ENCODE results near the gene COL8A2.

COL8A2 gene

GRCh38 chr1:36157115-36157903, 32.3 kb upstream of the COL8A2 start:
- DNase-seq = peak; percentile 35 to 49

DNA sequence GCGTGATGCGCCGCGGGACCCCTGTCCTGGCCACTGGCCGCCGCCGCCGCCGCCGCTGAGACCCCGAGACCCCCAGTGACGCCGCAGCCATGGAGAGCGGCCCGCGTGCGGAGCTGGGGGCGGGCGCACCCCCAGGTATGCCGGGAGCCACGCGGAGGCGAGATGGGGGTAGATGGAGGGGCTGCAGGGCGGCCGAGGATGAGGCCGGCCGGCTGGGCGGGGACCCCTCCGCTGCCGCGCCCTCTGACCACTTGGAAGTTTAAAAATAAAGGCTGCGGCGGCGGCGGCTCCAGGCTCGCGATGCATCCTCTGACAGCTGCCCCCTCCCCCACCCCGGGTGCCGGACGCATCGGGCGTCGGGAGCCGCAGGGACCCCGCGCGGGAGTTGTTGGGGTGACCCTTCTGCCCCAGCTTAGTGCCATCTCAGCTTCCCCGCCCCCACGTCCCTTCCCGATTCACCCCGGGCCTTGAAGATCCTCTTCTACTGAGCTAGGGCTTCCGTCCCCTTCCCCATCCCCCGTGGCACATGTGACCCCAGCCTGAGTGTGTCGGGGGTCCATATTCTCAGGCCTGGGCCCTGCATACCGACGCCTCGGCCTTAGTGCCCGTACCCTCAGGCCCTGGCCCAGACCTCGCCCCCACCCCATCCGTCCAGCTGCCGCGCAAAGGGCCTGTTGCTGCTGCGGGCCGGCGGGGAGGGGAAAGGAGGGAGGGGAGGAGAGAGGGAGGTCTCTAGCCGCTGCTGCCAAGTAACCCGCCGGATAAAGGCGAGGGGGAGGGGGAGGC, 31.5 kb upstream of the COL8A2 start:
- DNase-seq = peak; percentile 79 to 80

- DNase-seq = peak; percentile 92 to 93
Measured at GRCh38 chr1:36155408-36156328, 30.6 kb upstream of the COL8A2 start, which contains the start of gene MAP7D1. MAP7D1 (plus strand) TSS chr1:36156160; CDS start chr1:36156418, 258 bp downstream.

DNA sequence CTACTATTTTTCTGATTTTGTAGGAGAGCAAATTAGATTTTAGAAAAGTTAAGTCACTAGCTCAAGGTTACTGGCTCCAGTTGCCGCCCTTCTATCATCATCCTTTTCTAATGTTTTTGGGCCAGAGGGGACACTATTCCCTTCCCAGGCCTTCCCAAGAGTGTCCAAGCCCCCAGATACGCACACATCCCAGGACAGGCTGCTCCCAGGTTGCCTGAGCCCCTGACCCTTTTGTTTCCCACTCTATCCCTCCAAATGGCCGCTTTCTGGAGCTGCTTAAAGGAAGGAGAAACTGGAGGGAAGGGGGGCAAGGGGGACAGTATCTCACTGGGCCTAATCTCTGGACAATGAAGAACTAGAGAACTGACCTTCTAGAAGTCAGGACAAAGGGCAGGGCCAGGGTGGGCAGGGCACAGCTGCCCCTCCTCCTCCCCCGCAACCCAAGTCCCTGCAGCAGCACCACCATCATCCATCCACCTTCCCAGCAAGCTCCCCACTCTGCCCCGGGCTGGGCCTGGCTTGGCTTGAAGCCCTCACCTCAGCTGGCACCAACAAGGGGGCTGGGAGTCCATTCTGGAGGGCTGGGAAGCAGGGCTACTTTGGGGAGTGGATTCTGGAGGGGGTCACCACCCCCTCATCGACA, 29.9 kb upstream of the COL8A2 start:
- DNase-seq = no peak

GRCh38 chr1:36154335-36154734, 29.3 kb upstream of the COL8A2 start:
- no peak for DNase-seq

- no peak for DNase-seq
Measured at GRCh38 chr1:36153476-36153875, 28.5 kb upstream of the COL8A2 start.

- peak; percentile 67 to 68 for DNase-seq
Measured at GRCh38 chr1:36151845-36152203, 26.8 kb upstream of the COL8A2 start.

GRCh38 chr1:36151134-36151844, 26.3 kb upstream of the COL8A2 start:
- no peak for DNase-seq

GRCh38 chr1:36150296-36151133, 25.5 kb upstream of the COL8A2 start:
- DNase-seq = peak; percentile 82 to 86

GRCh38 chr1:36149973-36150295, 24.9 kb upstream of the COL8A2 start:
- DNase-seq = peak in 1 of 2 experiments; percentile 55

GRCh38 chr1:36149237-36149972, 24.4 kb upstream of the COL8A2 start, which contains the start of gene TRAPPC3:
TRAPPC3 (minus strand) TSS chr1:36149486; CDS start chr1:36149378, 108 bp downstream.
- DNase-seq = peak; percentile 99 to 100

DNA sequence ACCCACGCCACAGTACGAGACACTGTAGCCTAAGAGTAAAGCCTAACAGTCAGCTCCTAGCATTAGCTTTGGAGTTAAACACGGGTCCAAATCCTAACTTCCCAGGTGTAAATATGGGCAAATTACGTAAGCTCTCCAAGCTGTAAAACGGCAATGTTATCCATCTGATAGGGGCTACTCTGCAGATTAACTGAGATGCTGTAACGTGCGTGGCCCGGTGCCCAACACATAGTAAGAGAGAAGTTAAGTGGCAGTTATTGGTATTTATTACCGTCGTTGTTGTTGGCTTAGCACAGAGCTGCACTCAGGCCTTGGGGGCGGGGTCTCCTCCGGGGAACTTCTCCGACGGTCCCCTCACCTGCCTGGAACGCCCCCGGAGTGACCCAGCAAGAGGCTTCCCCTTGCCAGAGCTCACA, 23.8 kb upstream of the COL8A2 start:
- no peak for DNase-seq

DNA sequence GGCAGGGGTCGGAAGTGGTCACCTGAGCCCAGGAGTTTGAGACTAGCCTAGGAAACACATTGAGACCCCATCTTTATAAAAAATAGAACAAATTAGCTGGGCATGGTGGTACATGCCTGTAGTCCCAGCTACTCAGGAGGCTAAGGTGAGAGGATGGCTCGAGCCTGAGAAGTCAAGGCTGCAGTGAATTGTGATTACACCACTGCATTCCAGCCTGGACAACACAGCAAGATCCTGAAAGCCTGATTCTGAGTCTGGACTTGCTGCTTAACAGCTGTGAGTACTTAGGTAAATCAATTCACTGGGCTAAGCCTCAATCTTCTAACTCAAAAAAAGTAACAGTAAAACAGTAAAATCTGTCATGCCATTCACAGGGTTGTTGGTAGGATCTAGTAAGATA, 19.4 kb upstream of the COL8A2 start:
- no peak for DNase-seq

GRCh38 chr1:36143424-36143823, 18.4 kb upstream of the COL8A2 start:
- DNase-seq = no peak

DNA sequence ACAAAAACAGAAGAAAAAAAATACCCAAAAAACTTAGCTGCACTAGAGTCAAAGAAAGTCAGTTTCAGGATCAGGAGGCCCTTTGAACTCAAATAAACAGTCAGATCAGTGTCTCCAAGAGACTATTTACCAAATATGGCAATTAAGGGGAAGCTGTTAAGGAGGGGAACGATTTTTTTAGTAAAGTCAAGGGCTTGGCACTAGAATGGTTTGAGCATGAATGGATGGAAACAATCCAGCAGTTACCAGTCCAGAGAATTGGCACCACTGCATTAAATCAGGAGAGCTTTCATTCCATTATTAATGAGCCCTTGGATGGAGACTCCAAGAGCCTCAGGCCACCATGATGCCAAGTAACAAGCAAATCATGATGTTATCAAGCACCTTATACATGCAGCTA, 17.1 kb upstream of the COL8A2 start:
- no peak for DNase-seq

- no peak for DNase-seq
Measured at GRCh38 chr1:36139521-36139920, 14.5 kb upstream of the COL8A2 start.

GRCh38 chr1:36137776-36138175, 12.8 kb upstream of the COL8A2 start:
- no peak for DNase-seq

DNA sequence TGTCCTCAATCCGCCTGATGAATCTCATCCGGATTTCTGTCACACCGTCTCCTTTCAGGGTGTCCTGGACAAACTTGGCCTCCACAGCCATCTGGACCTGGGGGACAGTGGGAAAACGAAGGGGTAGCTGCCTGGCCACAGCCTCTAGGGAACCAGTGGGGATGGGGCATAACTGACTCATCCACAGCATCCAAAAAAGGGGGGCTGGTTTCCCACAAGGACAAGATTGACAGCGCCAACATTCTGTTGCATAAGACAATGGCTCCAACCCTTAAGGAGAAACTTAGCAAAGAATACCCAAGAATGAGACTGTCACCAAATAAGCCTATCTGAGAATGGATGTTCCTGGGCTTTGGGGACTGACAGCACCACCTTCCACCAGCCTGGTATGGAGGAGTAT, 12.2 kb upstream of the COL8A2 start:
- DNase-seq = no peak

GRCh38 chr1:36136535-36136934, 11.5 kb upstream of the COL8A2 start:
- no peak for DNase-seq

DNA sequence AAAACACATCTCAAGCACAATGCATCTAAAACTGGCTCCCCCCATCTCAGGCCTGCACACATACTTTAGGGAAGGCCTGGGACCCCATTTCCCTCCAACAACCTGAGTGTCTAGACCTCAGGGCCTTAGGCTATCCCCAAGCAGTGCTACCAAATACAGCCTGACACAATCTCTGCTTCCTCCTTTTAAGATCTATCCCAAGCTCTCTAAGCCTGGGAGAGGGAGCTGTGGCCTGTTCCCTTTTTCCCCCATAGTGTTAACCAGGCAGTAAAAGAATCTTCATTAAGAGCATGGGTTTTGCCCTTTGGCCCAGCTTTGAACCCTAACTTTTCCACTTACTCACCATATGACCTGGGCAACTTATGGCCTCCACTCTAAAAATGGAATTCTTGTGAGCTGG, 10.8 kb upstream of the COL8A2 start:
- DNase-seq = no peak

Data from activated T-cell treated with anti-CD3 and anti-CD28 coated beads, Interleukin-2, amount 50 U/mL, for 48 hours (primary cell).